Measurements from ENCODE around the gene GSTO2.

The GSTO2 gene

GRCh38 chr10:104334965-104335650 lies 66.1 kb downstream of the GSTO2 start:
- H3K4me3 ChIP-seq (replicated peaks; ENCODE audit: low read depth, low read length) = peak overlapping the region; percentile 93
- DNase-seq (ENCODE audit: low read depth) = peak; percentile 37
- no peak for TF ChIP-seq CTCF (IDR thresholded peaks at IDR 0.05; ENCODE audit: low read length, missing control alignments)

GRCh38 chr10:104336821-104337467 lies 68.0 kb downstream of the GSTO2 start:
- H3K4me3 ChIP-seq (replicated peaks; ENCODE audit: low read depth, low read length) = peak overlapping the region; percentile 93
- no peak for TF ChIP-seq CTCF (IDR thresholded peaks at IDR 0.05; ENCODE audit: low read length, missing control alignments)
- DNase-seq (ENCODE audit: low read depth) = peak; percentile 76

GRCh38 chr10:104337521-104337984 lies 68.6 kb downstream of the GSTO2 start:
- TF ChIP-seq CTCF (IDR thresholded peaks at IDR 0.05; ENCODE audit: low read length, missing control alignments) = no peak

GRCh38 chr10:104337985-104338735 lies 69.2 kb downstream of the GSTO2 start, which contains the start of gene ITPRIP:
Gene ITPRIP (minus strand): TSS chr10:104338465. CDS start chr10:104316051, 22,414 bp downstream.
- peak within 1 kb of the TSS; percentile 93 for H3K4me3 ChIP-seq (replicated peaks; ENCODE audit: low read depth, low read length)
- peak; percentile 93 for DNase-seq (ENCODE audit: low read depth)
- TF ChIP-seq CTCF (IDR thresholded peaks at IDR 0.05; ENCODE audit: low read length, missing control alignments) = peak; percentile 1

More at GRCh38 chr10:104337521-104337984, 68.6 kb downstream of the GSTO2 start:
- DNase-seq (ENCODE audit: low read depth) = peak; percentile 54
- peak overlapping the region; percentile 93 for H3K4me3 ChIP-seq (replicated peaks; ENCODE audit: low read depth, low read length)

- DNase-seq (ENCODE audit: low read depth) = peak; percentile 83
- H3K4me3 ChIP-seq (replicated peaks; ENCODE audit: low read depth, low read length) = peak overlapping the region; percentile 93
- no peak for TF ChIP-seq CTCF (IDR thresholded peaks at IDR 0.05; ENCODE audit: low read length, missing control alignments)
Observed at GRCh38 chr10:104339469-104340110, 70.6 kb downstream of the GSTO2 start.

GRCh38 chr10:104340111-104340526 lies 71.1 kb downstream of the GSTO2 start:
- no peak for TF ChIP-seq CTCF (IDR thresholded peaks at IDR 0.05; ENCODE audit: low read length, missing control alignments)

More at GRCh38 chr10:104340111-104340526, 71.1 kb downstream of the GSTO2 start:
- H3K4me3 ChIP-seq (replicated peaks; ENCODE audit: low read depth, low read length) = peak overlapping the region; percentile 93
- no peak for DNase-seq (ENCODE audit: low read depth)

Measured in fibroblast of pulmonary artery (primary cell).